Panc1 (cell line): Measurements from ENCODE around the gene GARS1.

ENCODE experiments used
- POLR2AphosphoS5 ChIP-seq: IDR thresholded peaks from 2 replicates; pipeline ENCODE4 v1.6.1; 2012; ENCODE audit warnings: mild to moderate bottlenecking, low read depth, low read length, moderate library complexity
- REST ChIP-seq, 2 experiments: IDR thresholded peaks; 2 replicates each; pipeline ENCODE4 v1.6.1; 2011 to 2012; ENCODE audit warnings: low read depth in 2 of 2, control low read depth in 1 of 2, low read length in 1 of 2, mild to moderate bottlenecking in 1 of 2, moderate library complexity in 1 of 2; ENCODE audit not compliant: insufficient read depth in 1 of 2
- SIN3A ChIP-seq: IDR thresholded peaks from 2 replicates; pipeline ENCODE4 v1.6.1; 2012; ENCODE audit warnings: low read depth, mild to moderate bottlenecking, low read length, moderate library complexity, borderline replicate concordance; ENCODE audit not compliant: insufficient read depth
- TF ChIP-seq, protein P1 (sequence below): fragments of 450-650 bp; IDR thresholded peaks from 2 replicates; pipeline ENCODE4 v1.5.1; 2017; ENCODE audit warnings: mild to moderate bottlenecking

- TF ChIP-seq SIN3A: no peak
- TF ChIP-seq POLR2AphosphoS5: no peak
- TF ChIP-seq, protein P1, sequence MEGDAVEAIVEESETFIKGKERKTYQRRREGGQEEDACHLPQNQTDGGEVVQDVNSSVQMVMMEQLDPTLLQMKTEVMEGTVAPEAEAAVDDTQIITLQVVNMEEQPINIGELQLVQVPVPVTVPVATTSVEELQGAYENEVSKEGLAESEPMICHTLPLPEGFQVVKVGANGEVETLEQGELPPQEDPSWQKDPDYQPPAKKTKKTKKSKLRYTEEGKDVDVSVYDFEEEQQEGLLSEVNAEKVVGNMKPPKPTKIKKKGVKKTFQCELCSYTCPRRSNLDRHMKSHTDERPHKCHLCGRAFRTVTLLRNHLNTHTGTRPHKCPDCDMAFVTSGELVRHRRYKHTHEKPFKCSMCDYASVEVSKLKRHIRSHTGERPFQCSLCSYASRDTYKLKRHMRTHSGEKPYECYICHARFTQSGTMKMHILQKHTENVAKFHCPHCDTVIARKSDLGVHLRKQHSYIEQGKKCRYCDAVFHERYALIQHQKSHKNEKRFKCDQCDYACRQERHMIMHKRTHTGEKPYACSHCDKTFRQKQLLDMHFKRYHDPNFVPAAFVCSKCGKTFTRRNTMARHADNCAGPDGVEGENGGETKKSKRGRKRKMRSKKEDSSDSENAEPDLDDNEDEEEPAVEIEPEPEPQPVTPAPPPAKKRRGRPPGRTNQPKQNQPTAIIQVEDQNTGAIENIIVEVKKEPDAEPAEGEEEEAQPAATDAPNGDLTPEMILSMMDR: no peak
- no peak for TF ChIP-seq REST (IDR thresholded peaks at IDR 0.05; ENCODE audit: insufficient read depth in 1 of 2, low read depth in 2 of 2, low read length in 1 of 2)
Measured at GRCh38 chr7:30674876-30675275, 80.2 kb downstream of the GARS1 start.
